ENCODE results near the gene TANC2.

TANC2 gene

DNA sequence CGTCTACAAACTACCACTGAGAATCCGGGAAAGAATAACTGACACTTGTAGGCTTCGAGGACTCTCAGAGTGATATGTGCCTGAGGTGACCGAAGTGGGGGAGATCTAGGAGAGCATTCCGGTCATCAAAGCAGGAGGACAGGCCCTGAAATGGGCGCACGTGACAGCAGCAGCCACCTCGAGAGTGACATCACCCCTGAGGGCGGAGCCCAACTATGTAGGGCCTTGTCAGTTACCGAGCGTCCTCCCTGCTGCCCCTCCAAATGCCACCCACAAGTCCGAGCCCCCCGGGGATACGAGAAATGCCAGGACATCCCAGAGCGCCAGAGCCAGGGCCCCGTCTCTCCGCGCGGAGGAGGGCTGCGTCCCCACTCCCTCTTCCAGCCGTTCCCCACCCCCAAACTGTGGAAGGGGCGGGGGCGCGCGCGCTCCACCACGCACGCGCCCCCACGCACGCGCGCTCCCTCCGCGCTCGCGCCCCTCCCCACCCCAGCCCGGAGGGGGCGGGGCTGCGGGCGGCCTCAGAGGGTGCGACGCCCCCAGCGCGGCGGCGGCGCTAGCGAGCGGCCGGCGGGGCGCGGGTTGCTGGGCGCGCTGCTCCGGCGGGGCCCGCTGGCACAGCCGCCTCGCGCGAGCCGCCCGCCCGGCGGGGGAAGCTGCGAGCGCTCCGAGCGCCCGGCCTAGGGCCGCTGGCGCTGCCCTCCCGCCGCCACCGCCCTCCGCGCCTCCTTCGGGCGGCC is at the start of gene TANC2:
Gene TANC2, plus strand, starts transcription at position 550 of the 740 bp plus-strand sequence. CDS start 43,325 bp downstream, outside the sequence.
- peak; percentile 84 for DNase-seq
- in situ Hi-C loops (cut with MboI; ENCODE audit: low pct_unique_long_range_greater_than_20kb, low sequenced_read_pairs) = loop anchor here (25.0 kb wide), 1 partner anchor 254 kb away; no protein-coding TSS in a partner anchor

DNA sequence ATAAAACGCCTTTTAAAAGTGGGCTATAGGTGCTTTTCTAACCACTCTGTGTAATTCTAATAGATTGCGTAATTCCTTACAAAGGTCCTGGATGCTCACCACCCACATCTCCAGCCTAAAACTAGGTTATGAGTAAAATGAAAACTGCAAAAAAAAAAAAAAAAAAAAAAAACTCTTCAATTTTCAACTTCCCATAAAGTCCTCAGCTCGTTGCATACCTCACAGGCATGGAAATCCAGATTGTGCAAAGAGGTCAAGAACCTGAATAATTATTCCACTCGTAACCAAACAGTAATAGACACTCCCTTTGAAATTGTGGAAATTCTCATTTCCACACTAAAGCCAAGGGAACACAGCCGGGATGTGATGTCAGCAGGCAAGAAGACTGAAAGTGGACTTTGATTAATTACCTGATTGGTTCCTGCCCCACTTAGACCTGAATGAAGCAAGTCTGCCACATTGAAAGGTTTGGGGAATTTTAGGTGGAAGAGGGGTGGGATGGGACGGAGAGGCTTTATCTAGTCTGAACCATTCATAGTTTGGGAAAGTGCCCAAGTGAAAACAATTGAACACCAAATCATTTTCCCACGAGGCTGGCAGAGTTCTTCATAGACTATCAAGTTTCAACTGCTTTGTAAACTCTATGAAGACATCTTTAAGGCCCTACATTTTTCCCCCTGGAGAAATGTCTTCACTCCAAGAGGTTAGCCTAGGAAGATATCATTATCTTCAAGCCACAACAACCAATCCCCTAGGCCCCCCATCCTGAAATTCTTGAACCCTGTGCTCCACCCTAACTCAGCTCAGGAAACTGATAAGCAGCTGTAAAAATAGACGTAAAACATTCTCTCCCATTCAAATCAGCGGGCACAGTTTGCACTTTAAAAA is 49.1 kb upstream of the TANC2 start:
- no peak for DNase-seq
- in situ Hi-C loops (cut with MboI; ENCODE audit: low pct_unique_long_range_greater_than_20kb, low sequenced_read_pairs) = no loop called here

DNA sequence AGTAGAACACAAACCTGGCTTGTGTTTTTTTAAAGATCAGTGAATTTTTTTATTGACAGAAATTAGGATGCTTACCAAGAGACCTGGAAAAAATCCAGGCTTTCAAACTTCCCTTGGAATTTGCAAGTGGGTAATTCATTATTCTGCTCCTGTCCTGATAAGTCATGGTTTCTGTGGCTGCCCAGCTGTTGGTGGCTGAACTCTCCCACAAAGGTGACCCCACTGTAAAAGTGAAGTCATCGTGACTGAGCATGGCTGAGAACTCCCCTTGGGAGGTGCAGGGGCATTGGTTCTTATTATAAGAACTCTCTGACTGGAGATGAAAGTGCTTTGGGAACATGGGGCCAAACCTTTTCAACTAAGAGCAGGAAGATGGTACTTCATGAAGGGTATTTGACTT is 46.6 kb upstream of the TANC2 start:
- DNase-seq = no peak
- in situ Hi-C loops (cut with MboI; ENCODE audit: low pct_unique_long_range_greater_than_20kb, low sequenced_read_pairs) = no loop called here

DNA sequence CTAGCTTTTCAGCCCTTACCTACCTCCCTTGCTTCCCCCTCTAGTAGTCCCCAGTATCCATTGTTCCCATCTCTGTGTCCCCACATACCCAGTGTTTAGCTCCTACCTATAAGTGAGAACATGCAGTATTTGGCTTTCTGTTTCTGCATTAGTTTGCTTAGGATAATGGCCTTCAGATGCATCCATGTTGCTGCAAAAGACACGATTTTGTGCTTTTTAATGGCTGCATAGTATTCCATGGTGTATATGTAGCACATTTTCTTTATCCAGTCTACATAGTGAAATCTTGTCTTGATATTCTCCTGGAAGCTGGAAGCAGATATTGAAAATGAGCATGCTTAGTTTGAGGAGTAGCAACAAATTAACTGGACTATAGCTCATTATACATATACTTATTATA is 45.7 kb upstream of the TANC2 start:
- in situ Hi-C loops (cut with MboI; ENCODE audit: low pct_unique_long_range_greater_than_20kb, low sequenced_read_pairs) = no loop called here
- no peak for DNase-seq

DNA sequence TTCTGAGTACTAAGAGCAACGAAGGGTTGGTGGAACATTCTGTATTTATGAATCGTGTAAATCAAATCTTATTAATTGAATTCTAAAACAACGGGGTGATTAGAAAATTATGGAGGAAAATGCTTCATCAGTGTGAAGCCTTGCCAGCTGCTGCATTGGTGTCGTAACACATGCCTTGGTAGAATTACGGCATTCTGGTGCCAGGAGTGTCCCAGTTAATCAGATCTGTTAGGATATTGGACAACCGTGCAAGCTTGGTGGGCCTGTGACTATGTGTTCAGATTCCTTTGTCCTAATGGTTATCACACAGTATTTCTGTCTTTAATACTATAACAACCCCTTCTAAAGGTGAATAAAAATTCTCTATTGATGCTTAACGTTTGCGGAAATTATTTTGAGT is 44.2 kb upstream of the TANC2 start:
- in situ Hi-C loops (cut with MboI; ENCODE audit: low pct_unique_long_range_greater_than_20kb, low sequenced_read_pairs) = no loop called here

DNA sequence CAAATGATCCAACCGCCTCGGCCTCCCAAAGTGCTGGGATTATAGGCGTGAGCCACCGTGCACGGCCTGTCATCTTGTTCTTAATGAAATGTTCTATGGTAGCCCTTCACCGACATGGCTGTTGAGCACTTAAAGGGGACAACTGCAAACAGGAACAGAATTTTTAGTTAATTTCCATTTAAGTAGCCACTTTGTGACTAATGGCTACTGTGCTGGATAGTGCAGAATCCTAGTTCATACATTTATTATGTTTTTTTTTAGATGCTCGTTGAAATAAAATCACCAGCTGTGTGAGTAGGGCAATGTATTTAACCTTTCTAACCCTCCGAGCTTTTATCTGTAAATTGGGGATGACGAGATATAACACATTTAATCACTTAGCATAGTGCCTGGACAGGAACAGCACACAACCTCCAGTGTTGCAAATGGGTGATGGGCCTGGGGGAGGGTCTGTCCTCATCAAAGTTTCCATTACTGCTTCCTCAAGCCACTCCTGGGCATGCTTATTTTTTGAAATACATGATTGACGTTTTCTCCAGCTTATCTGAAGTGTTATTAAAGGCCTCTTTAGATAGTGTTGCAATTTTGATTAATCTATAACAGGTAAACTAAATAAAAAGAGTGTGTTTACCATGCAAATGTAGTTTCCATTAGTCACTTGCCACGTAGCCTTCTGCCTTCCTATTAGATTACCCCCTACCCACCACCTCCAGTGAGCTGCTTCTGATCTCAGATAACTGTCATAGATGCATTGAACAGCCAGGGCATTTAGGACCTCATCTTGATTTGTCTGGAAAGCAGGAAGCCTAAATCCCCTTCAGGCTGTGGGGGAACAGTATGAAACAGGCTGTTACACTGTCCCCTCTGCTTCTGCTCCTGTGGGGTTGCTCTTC is 42.5 kb upstream of the TANC2 start:
- in situ Hi-C loops (cut with MboI; ENCODE audit: low pct_unique_long_range_greater_than_20kb, low sequenced_read_pairs) = no loop called here
- DNase-seq = no peak

More for the DNA sequence above, 44.2 kb upstream of the TANC2 start:
- DNase-seq = no peak

DNA sequence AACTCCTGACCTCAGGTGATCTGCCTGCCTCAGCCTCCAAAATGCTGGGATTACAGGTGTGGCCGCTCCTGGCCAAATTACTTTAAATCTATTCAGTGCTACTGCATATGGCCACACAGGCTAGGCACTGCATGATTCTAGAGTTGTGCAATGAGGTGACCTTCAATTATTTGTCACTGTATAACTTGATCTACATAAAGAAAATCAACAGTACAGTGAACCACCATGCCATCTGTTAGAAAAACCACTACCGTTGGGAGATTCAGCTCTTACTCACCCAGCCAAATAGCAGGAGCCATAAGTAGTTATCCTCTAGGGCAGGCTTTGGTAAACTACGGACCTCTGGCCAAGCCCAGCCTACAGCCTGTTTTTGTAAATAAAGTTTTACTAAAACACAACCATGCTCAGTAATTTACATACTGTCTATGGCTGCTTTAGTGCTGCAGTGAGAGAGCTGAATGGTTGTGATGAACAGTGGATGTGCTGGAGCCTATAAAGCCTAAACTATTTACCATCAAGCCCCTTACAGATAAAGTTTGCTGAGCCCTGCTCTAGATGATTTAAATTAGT is 40.7 kb upstream of the TANC2 start:
- in situ Hi-C loops (cut with MboI; ENCODE audit: low pct_unique_long_range_greater_than_20kb, low sequenced_read_pairs) = no loop called here
- DNase-seq = no peak

DNA sequence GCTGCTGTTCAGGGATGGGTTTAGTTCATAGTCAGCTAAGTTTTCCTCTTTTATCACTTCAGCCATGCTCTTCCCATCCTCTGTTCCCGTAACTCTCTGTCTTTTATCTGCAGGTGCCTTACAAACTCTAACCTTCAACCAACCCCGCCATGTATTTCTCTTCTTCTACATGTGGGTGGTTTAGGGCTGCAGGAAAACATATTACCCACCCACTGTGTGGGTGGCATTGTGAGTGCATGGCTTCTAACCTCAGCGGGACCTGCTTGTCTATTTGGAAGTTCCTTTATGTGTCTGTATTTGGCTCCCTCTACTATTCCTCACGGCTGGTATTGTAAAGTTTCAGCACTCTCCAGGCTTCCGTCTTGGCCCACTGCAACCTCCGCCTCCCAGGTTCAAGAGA is 39.0 kb upstream of the TANC2 start:
- no peak for DNase-seq
- in situ Hi-C loops (cut with MboI; ENCODE audit: low pct_unique_long_range_greater_than_20kb, low sequenced_read_pairs) = no loop called here

DNA sequence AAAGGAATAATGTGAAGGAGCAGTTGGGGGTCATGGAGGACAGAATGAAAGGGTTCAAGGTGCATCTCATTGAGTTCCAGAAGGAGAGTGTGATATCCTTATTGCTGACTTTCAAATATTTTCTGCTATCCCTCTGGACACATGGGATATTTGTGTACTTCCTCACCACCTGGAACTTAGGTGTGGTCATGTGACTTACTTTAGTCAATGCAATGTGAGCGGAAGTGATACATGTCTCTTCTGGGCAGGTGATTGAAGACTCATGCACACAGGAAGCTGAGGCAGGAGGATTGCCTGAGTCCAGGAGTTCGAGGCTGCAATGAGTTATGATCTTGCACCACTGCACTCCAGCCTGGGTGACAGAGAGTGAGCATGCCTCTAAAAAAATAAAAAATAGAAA is 36.7 kb upstream of the TANC2 start:
- in situ Hi-C loops (cut with MboI; ENCODE audit: low pct_unique_long_range_greater_than_20kb, low sequenced_read_pairs) = no loop called here
- no peak for DNase-seq

DNA sequence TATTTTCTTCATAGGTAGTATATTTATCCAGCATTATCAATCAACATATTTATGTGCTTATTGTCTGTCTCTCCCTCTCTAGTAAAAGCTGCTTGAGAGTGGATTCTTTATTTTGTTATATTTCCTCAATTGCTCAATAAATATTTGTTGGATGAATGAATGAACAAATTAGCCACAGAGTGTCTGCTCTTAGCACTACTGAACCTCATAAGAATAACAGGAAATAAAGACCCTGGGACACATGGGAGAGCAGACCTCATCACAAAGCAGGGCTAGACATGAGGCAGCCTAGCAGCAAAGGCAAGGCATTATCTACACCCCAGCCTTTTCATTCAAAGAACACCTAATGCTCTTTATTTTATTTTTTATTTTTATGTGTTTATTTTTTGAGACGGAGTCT is 34.9 kb upstream of the TANC2 start:
- in situ Hi-C loops (cut with MboI; ENCODE audit: low pct_unique_long_range_greater_than_20kb, low sequenced_read_pairs) = no loop called here
- no peak for DNase-seq

DNA sequence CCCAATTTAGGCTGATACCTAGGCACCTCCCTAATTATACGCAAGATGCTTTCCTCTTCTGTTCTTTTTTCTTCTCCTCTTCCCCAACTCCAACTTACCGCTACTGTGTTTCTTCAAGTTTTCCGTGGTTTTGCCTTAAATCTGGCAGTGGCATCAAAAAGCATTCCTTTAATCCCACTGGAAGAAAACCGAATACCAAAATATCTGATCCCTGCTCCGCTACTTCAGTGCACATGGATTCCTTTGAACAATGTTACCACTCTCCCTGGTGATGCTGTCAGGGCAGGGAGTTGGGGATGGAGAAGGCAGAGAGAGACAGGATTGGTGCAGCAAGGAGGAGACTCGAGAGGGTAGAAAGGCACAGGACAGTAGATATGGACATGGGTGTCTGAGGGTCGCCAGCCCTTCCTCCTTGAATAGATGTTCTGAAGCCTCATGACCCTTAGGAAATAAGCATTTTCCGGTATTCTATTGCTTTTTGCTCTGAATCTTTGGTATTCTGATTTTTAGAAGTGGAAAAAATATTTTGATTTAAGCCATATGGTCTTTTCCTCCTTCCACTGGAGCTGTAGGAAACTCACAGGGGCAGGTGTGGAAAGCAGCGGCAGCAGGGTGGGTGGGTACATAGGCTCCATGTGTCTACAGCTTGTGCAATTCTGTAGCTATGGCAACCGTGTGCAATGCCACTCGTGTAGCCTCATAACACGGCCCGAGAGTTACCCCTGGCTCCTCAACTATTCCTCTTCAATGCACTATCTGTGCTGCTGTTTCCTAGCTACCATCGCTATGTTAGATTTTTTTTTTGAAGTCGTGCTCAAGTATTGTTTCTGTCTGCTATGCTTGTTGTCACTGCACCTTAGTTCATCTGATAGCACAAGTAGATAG is 32.3 kb upstream of the TANC2 start:
- DNase-seq = no peak
- in situ Hi-C loops (cut with MboI; ENCODE audit: low pct_unique_long_range_greater_than_20kb, low sequenced_read_pairs) = no loop called here

DNA sequence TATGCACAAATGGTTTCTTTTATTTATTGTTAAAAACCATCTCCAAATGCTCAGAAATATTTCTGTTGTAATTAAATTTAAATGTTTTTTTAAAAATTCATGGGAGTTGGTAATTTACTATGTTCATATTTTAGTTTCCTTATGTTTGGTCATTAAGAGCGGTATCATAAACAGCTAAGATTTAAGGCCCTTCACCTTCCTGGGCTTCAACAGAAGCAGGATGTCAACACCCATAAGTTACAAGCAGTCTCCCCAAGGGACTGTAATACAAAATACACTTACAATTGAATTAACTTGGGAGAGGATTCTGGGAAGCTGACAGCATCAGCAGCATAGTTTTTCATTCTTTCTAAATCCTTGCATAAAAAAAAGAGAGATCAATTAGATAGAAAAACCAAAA is 30.9 kb upstream of the TANC2 start:
- in situ Hi-C loops (cut with MboI; ENCODE audit: low pct_unique_long_range_greater_than_20kb, low sequenced_read_pairs) = no loop called here
- no peak for DNase-seq

DNA sequence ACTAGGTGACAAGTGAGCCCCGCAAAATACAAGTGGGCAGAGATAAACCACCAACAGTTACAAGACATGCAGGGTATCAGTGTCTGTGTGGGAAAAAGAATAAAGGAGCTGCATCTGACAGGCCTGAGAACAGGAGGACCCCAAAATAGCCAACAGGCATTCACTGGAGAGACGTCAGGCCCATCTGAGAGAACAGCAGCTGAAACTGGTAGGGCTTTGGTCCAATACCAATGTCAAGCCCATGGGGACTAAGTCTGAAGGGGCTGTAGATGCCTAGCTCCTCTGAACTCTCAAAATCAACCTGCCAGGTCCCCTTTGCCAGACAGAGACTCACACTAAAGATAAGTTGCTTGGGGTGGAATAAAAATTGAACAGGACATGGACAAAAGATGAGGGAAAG is 30.5 kb upstream of the TANC2 start:
- in situ Hi-C loops (cut with MboI; ENCODE audit: low pct_unique_long_range_greater_than_20kb, low sequenced_read_pairs) = no loop called here
- DNase-seq = no peak

DNA sequence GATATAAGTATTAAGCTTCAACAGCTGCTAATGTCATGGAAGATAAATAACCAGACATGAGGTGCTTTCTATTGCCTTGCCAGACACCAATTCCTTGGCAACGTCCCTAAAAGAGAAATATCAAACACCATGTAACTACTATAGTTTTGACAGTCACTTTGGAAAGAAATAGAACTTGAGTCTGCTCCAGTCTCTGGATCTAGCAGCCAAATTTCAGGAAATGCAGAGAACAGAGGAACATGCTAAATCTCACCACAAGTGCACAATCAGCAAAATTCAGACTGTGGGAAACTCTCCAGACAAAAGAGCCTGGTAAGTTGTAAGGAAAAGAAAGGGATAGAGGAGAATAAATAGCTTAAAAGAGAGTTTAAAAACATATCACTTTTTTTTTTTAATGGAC is 28.4 kb upstream of the TANC2 start:
- DNase-seq = no peak
- in situ Hi-C loops (cut with MboI; ENCODE audit: low pct_unique_long_range_greater_than_20kb, low sequenced_read_pairs) = no loop called here

DNA sequence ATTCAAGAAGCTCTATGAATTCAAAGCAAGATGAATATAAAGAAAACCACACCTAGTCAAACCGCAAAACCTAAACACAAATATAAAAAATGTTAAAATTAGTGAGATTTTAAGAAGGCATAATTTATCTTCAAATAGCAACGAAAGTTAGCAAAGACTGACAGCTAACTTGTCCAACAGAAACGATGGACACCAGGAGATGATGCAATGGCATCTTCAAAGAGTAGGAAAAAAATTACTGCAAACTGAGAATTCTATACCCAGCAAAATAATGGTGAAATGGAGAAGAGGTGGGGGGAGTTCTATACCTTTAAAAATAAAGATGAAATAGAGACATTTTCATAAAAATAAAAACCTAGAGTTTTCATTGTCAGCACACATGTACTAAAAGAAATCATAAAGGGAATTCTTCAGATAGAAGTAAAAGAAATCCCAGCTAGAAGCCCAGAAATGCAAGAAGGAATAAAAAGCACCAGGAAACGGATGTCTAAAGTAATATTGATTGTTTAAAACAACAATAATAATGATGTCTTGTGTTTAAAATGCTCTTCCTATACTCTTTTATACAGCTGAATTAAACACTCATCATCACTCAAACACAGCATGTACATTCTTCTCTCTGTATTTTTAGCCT is 24.6 kb upstream of the TANC2 start:
- no peak for DNase-seq
- in situ Hi-C loops (cut with MboI; ENCODE audit: low pct_unique_long_range_greater_than_20kb, low sequenced_read_pairs) = no loop called here

DNA sequence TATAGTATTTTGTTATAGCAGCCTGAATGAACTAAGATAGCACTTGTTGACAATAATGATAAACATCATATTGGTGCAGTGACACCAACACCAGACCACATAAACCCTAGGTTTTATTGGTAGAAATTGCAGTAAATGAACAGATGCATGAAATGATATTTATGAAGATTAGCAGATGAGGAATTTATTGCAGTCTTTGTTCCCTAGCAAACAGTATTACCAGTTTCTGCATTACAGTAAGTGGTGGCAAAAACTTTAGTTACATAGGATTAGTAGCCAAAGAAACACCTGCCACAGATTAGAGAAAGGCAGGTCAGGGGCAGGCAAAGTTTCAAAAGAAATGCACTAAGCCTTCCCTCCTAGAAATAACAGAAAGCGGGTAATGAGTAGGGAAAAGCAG is 17.7 kb upstream of the TANC2 start:
- no peak for DNase-seq
- in situ Hi-C loops (cut with MboI; ENCODE audit: low pct_unique_long_range_greater_than_20kb, low sequenced_read_pairs) = no loop called here

DNA sequence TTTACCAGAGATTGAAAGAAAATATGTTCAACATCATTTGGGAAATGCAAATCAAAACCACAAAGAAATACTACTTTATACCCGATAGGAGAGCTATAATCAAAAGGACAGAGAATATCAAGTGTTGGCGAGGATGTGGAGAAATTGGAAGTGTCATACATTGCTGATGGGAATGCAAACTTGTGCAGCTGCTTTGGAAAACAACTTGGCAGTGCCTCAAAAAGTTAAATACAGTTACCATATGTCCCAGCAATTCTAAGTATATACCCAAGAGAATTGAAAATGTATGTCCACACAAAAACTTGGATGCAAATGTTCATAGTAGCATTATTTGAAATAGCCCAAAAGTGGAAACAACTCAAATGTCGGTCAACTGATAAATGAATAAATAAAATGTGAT is 17.0 kb upstream of the TANC2 start:
- DNase-seq = no peak
- in situ Hi-C loops (cut with MboI; ENCODE audit: low pct_unique_long_range_greater_than_20kb, low sequenced_read_pairs) = no loop called here

DNA sequence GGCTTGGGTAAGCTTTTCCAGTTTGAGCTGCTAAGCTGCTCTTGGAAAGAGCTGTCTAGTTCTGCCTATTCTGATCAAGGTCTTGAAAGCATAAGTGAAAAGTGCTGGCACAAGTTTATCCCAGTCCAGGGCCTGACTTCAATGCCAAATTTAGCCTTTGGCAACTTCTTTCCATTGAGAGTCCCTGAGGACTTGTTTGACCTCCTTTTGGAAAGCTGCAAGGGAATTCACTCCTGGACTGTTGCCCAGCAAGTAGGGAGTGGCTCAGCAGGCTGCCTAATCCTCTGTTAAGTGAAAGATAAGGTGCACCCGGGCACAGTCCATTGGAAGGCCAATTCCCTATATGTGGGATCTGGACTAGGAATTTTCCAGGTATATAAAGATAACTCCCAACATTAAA is 16.0 kb upstream of the TANC2 start:
- no peak for DNase-seq
- in situ Hi-C loops (cut with MboI; ENCODE audit: low pct_unique_long_range_greater_than_20kb, low sequenced_read_pairs) = loop anchor here (25.0 kb wide), 1 partner anchor 238 kb away; no protein-coding TSS in a partner anchor

Measured in KBM-7 (cell line).